Measurements from ENCODE around the gene GLUL. TPM values are rescaled to one million over a fixed set of nuclear protein-coding genes. Genes with fewer than 3 reads are reported as not detected.

GLUL gene
- 10 to 100 TPM; 50.6 to 52.8 TPM for total RNA-seq

- ChIA-PET CTCF (interaction anchor here (1.0 to 9.1 kb wide), 2 partner anchors 16 to 248 kb away, joined by 3 to 270 read pairs; no protein-coding TSS in a partner anchor), POLR2A (no interaction called here)
- peak within 1 kb of the TSS; percentile 78 for H3K4me3 Mint-ChIP-seq
- no peaks in the 10 kb centered on the region for H3K9me3 Mint-ChIP-seq
- peak; percentile 67 for DNase-seq
- H3K27ac Mint-ChIP-seq = peak within 1 kb of the TSS; percentile 77
- intact Hi-C loops (cut with micrococcal nuclease) = no loop called here
- peaks cover 15% of the 10 kb centered on the region for H3K4me1 Mint-ChIP-seq (ENCODE audit: low read depth)
- TF ChIP-seq, protein P1, sequence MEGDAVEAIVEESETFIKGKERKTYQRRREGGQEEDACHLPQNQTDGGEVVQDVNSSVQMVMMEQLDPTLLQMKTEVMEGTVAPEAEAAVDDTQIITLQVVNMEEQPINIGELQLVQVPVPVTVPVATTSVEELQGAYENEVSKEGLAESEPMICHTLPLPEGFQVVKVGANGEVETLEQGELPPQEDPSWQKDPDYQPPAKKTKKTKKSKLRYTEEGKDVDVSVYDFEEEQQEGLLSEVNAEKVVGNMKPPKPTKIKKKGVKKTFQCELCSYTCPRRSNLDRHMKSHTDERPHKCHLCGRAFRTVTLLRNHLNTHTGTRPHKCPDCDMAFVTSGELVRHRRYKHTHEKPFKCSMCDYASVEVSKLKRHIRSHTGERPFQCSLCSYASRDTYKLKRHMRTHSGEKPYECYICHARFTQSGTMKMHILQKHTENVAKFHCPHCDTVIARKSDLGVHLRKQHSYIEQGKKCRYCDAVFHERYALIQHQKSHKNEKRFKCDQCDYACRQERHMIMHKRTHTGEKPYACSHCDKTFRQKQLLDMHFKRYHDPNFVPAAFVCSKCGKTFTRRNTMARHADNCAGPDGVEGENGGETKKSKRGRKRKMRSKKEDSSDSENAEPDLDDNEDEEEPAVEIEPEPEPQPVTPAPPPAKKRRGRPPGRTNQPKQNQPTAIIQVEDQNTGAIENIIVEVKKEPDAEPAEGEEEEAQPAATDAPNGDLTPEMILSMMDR (IDR thresholded peaks at IDR 0.05) = no peak
- ATAC-seq = peak; percentile 77
- peaks cover 24% of the 10 kb centered on the region for H3K27me3 Mint-ChIP-seq
- peaks cover 7% of the 10 kb centered on the region for H3K36me3 Mint-ChIP-seq (ENCODE audit: low read depth)
These were observed at the start of gene GLUL for GRCh38 chr1:182391362-182392049. TSS of gene GLUL (minus strand) at chr1:182391790. CDS start at chr1:182388737, 3,053 bp downstream.

GRCh38 chr1:182438326-182438725 lies 46.7 kb upstream of the GLUL start:
- POLR2A ChIA-PET = no interaction called here
- TF ChIP-seq, protein P1 (IDR thresholded peaks at IDR 0.05) = no peak
- ATAC-seq (no peak), DNase-seq (no peak)
- CTCF ChIA-PET = interaction anchor here (0.8 kb wide), 1 partner anchor 349 kb away, joined by 4 read pairs; no protein-coding TSS in a partner anchor
- Mint-ChIP-seq H3K9me3 (peaks cover 3% of the 10 kb centered on the region), H3K4me1 (ENCODE audit: low read depth) (no peaks in the 10 kb centered on the region), H3K27me3 (peaks cover 2% of the 10 kb centered on the region), H3K4me3 (no peak overlapping the region), H3K36me3 (ENCODE audit: low read depth) (no peaks in the 10 kb centered on the region), H3K27ac (no peak overlapping the region)
- intact Hi-C loops (cut with micrococcal nuclease) = no loop called here

- POLR2A ChIA-PET = no interaction called here
- H3K27me3 Mint-ChIP-seq = peaks cover 2% of the 10 kb centered on the region
- intact Hi-C loops (cut with micrococcal nuclease) = no loop called here
- TF ChIP-seq, protein P1 (IDR thresholded peaks at IDR 0.05) = no peak
- CTCF ChIA-PET = interaction anchor here (1.4 kb wide), 1 partner anchor 349 kb away, joined by 3 read pairs; no protein-coding TSS in a partner anchor
- H3K36me3 Mint-ChIP-seq (ENCODE audit: low read depth) = no peaks in the 10 kb centered on the region
- H3K4me1 Mint-ChIP-seq (ENCODE audit: low read depth) = peaks cover 13% of the 10 kb centered on the region
- H3K27ac Mint-ChIP-seq = no peak overlapping the region
- DNase-seq = no peak
- peaks cover 3% of the 10 kb centered on the region for H3K9me3 Mint-ChIP-seq
- no peak for ATAC-seq
- no peak overlapping the region for H3K4me3 Mint-ChIP-seq
These were observed 42.0 kb upstream of the GLUL start for GRCh38 chr1:182433580-182433979.

DNA sequence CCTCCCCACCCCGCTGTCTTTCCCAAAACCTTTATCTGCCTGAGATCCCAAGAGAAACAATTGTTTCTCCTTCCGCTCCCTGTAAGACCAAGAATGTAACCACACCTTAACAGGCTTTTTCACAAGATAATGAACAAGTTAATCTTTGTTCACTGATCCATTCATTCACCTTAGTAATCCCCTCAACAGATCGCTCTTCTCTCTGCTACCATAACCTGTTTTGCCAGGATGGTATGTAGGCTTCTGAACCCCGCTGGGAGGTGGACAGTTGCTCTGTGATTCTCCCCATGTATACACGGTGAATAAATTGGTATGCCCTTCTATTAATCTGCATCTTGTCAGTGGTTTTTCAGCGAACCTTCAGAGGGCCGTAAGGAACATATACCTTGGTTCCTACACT lies 39.7 kb upstream of the GLUL start:
- peak overlapping the region; percentile 56 for H3K27ac Mint-ChIP-seq
- H3K4me1 Mint-ChIP-seq (ENCODE audit: low read depth) = peaks cover 19% of the 10 kb centered on the region

More for the DNA sequence above, 39.7 kb upstream of the GLUL start:
- ChIA-PET CTCF (interaction anchor here (0.9 to 1.8 kb wide), 2 partner anchors 34 to 356 kb away, joined by 3 to 5 read pairs; no protein-coding TSS in a partner anchor), POLR2A (no interaction called here)
- H3K9me3 Mint-ChIP-seq = no peaks in the 10 kb centered on the region
- ATAC-seq (no peak), DNase-seq (no peak)
- TF ChIP-seq, protein P1 (IDR thresholded peaks at IDR 0.05) = no peak
- H3K27me3 Mint-ChIP-seq = no peaks in the 10 kb centered on the region
- H3K4me3 Mint-ChIP-seq = no peak overlapping the region
- intact Hi-C loops (cut with micrococcal nuclease) = no loop called here
- H3K36me3 Mint-ChIP-seq (ENCODE audit: low read depth) = no peaks in the 10 kb centered on the region
